ENCODE data around the gene RBCK1. TPM values are rescaled to one million over a fixed set of nuclear protein-coding genes. Genes with fewer than 3 reads are reported as not detected.

Gene RBCK1
- total and polyA plus RNA-seq, 10 of the 15 experiments (the other 5 are each of a cell fraction or from before 2014, with no cell fraction given) = 14.1 to 99.7 (median 76.0) TPM

DNA sequence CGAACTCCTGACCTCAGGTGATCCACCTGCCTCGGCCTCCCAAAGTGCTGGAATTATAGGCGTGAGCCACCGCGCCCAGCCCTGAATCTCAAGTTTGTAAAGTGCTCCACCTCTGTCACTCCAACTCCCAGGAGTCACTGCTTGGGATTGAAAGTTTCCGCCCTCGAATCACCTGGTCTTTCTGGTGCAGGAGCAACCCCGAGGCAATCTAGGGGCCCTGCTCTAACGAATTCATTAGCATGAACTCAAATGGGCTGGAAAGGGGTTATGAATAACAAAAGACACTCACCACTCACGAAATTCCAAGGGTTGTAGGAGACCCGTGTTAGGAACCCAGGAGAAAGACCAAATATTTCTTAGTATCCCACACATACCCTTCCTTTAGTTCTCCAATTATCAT is 26.1 kb downstream of the RBCK1 start:
- no peaks in the 10 kb centered on the region for H3K27me3 ChIP-seq (replicated peaks in 1 of 2; ENCODE audit: control insufficient read depth in 2 of 2, insufficient read depth in 2 of 2, low read length in 1 of 2)
- H3K79me2 ChIP-seq (ENCODE audit: control insufficient read depth, insufficient read depth, low read length) = no peaks in the 10 kb centered on the region
- FAIRE-seq = no peak
- no peak for TF ChIP-seq CHD1 (IDR thresholded peaks at IDR 0.05; ENCODE audit: low read depth, low read length)
- no peak for TF ChIP-seq BMI1 (IDR thresholded peaks at IDR 0.05; ENCODE audit: borderline replicate concordance)
- TF ChIP-seq, protein P1, sequence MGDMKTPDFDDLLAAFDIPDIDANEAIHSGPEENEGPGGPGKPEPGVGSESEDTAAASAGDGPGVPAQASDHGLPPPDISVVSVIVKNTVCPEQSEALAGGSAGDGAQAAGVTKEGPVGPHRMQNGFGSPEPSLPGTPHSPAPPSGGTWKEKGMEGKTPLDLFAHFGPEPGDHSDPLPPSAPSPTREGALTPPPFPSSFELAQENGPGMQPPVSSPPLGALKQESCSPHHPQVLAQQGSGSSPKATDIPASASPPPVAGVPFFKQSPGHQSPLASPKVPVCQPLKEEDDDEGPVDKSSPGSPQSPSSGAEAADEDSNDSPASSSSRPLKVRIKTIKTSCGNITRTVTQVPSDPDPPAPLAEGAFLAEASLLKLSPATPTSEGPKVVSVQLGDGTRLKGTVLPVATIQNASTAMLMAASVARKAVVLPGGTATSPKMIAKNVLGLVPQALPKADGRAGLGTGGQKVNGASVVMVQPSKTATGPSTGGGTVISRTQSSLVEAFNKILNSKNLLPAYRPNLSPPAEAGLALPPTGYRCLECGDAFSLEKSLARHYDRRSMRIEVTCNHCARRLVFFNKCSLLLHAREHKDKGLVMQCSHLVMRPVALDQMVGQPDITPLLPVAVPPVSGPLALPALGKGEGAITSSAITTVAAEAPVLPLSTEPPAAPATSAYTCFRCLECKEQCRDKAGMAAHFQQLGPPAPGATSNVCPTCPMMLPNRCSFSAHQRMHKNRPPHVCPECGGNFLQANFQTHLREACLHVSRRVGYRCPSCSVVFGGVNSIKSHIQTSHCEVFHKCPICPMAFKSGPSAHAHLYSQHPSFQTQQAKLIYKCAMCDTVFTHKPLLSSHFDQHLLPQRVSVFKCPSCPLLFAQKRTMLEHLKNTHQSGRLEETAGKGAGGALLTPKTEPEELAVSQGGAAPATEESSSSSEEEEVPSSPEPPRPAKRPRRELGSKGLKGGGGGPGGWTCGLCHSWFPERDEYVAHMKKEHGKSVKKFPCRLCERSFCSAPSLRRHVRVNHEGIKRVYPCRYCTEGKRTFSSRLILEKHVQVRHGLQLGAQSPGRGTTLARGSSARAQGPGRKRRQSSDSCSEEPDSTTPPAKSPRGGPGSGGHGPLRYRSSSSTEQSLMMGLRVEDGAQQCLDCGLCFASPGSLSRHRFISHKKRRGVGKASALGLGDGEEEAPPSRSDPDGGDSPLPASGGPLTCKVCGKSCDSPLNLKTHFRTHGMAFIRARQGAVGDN (IDR thresholded peaks at IDR 0.05) = no peak
- TF ChIP-seq CREB1 (IDR thresholded peaks at IDR 0.05; ENCODE audit: low read depth) = no peak
- TF ChIP-seq KDM1A (IDR thresholded peaks at IDR 0.05; ENCODE audit: borderline replicate concordance) = no peak
- no peak for TF ChIP-seq BRCA1 (IDR thresholded peaks at IDR 0.05; ENCODE audit: low read depth, low read length)
- TF ChIP-seq CEBPB (IDR thresholded peaks at IDR 0.05; ENCODE audit: borderline replicate concordance in 1 of 2, low read depth in 2 of 2, low read length in 2 of 2) = no peak
- TF ChIP-seq PML (IDR thresholded peaks at IDR 0.05; ENCODE audit: low read length) = no peak
- TF ChIP-seq TBL1XR1 (IDR thresholded peaks at IDR 0.05; ENCODE audit: low read depth, low read length) = no peak
- no peak for TF ChIP-seq ATF7 (IDR thresholded peaks at IDR 0.05; ENCODE audit: low read depth)
- TF ChIP-seq SREBF1 (IDR thresholded peaks at IDR 0.05; ENCODE audit: low read length) = no peak
- TF ChIP-seq JUNB (IDR thresholded peaks at IDR 0.05) = no peak
- TF ChIP-seq, protein P2, sequence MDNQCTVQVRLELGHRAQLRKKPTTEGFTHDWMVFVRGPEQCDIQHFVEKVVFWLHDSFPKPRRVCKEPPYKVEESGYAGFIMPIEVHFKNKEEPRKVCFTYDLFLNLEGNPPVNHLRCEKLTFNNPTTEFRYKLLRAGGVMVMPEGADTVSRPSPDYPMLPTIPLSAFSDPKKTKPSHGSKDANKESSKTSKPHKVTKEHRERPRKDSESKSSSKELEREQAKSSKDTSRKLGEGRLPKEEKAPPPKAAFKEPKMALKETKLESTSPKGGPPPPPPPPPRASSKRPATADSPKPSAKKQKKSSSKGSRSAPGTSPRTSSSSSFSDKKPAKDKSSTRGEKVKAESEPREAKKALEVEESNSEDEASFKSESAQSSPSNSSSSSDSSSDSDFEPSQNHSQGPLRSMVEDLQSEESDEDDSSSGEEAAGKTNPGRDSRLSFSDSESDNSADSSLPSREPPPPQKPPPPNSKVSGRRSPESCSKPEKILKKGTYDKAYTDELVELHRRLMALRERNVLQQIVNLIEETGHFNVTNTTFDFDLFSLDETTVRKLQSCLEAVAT (IDR thresholded peaks at IDR 0.05) = no peak
- TF ChIP-seq, protein P3, sequence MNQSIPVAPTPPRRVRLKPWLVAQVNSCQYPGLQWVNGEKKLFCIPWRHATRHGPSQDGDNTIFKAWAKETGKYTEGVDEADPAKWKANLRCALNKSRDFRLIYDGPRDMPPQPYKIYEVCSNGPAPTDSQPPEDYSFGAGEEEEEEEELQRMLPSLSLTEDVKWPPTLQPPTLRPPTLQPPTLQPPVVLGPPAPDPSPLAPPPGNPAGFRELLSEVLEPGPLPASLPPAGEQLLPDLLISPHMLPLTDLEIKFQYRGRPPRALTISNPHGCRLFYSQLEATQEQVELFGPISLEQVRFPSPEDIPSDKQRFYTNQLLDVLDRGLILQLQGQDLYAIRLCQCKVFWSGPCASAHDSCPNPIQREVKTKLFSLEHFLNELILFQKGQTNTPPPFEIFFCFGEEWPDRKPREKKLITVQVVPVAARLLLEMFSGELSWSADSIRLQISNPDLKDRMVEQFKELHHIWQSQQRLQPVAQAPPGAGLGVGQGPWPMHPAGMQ (IDR thresholded peaks at IDR 0.05; ENCODE audit: borderline replicate concordance) = no peak
- no peak for TF ChIP-seq BHLHE40 (IDR thresholded peaks at IDR 0.05; ENCODE audit: borderline replicate concordance in 1 of 2, low read depth in 2 of 2, low read length in 1 of 2)
- TF ChIP-seq YY1 (IDR thresholded peaks at IDR 0.05; ENCODE audit: low read depth, low read length) = no peak
- TF ChIP-seq HDGF (IDR thresholded peaks at IDR 0.05) = no peak
- TF ChIP-seq SMAD1 (IDR thresholded peaks at IDR 0.05; ENCODE audit: low read depth, partially characterized antibody) = no peak
- intact Hi-C loops (cut with micrococcal nuclease; ENCODE audit: unreplicated experiment) = no loop called here
- no peak for ATAC-seq
- in situ Hi-C loops (cut with MboI) = no loop called here
- H3K9me3 ChIP-seq (replicated peaks; ENCODE audit: control insufficient read depth, insufficient read depth, low read length) = no peaks in the 10 kb centered on the region
- WGBS (ENCODE audit: insufficient coverage, insufficient replicate concordance, low lambda C conversion rate, missing lambda C conversion rate) = 54% methylated on average over 11 of the region's 11 CpGs
- no peak for DNase-seq (ENCODE audit: low read depth, low spot score)
- peak overlapping the region; percentile 72 for H3K4me2 ChIP-seq (ENCODE audit: control insufficient read depth, insufficient read depth)
- H4K20me1 ChIP-seq (ENCODE audit: control insufficient read depth, insufficient read depth) = no peaks in the 10 kb centered on the region
- no peak overlapping the region for H3K9ac ChIP-seq (ENCODE audit: control insufficient read depth, insufficient read depth, low read length)
- CTCF ChIA-PET = interaction anchor here (0.7 to 1.6 kb wide), 2 partner anchors 11 to 92 kb away, joined by 3 to 6 read pairs; no protein-coding TSS in a partner anchor
- SMC1A ChIA-PET (ENCODE audit: uncharacterized antibody, unreplicated experiment) = interaction anchor here (1.1 kb wide), 1 partner anchor 28 kb away, joined by 3 read pairs; no protein-coding TSS in a partner anchor
- RAD21 ChIA-PET (ENCODE audit: unreplicated experiment) = no interaction called here
- peak overlapping the region; percentile 30; the same call in 1 of the 2 replicates for H3K4me3 ChIP-seq
- H3K36me3 ChIP-seq (ENCODE audit: control insufficient read depth in 2 of 2, insufficient read depth in 2 of 2, low read length in 1 of 2) = peaks cover 23 to 25% of the 10 kb centered on the region in 2 experiments; a peak in 3 of 4 replicates
- peak overlapping the region; percentile 92 for H3K27ac ChIP-seq (ENCODE audit: control insufficient read depth, insufficient read depth)
- H3K4me1 ChIP-seq (ENCODE audit: control insufficient read depth, insufficient read depth, low read length) = peaks cover 40% of the 10 kb centered on the region
- no peak overlapping the region for H2AFZ ChIP-seq (ENCODE audit: control insufficient read depth, low read depth, low read length)
- no TSS peak for BruUV-seq (replicated peaks)
- POLR2A ChIA-PET = no interaction called here

All from GM12878 (cell line).